Brain microvascular endothelial cell (primary cell): ENCODE data around the gene CCND2.

Experiments
- DNase-seq: peaks from one replicate; pipeline ENCODE4 v3.0.0-alpha.2; 2020
- H3K27ac ChIP-seq: fragments of 250-450 bp; sonication (Bioruptor Pico); 2 replicates; pipeline ENCODE4 v1.5.1; 2020; ENCODE audit warnings: mild to moderate bottlenecking, moderate library complexity
- H3K27me3 ChIP-seq: fragments of 250-450 bp; sonication (Bioruptor Pico); replicated peaks from 2 replicates; pipeline ENCODE4 v1.5.1; 2020; ENCODE audit warnings: mild to moderate bottlenecking
- H3K36me3 ChIP-seq: fragments of 250-450 bp; sonication (Bioruptor Pico); replicated peaks from 2 replicates; pipeline ENCODE4 v1.5.1; 2020; ENCODE audit warnings: mild to moderate bottlenecking
- H3K4me3 ChIP-seq: 2 replicates; pipeline ENCODE4 v1.5.1; 2011; ENCODE audit warnings: low read depth, mild to moderate bottlenecking, control low read depth, low read length, moderate library complexity
- in situ Hi-C: cut with HindIII; loops from 2 replicates; pipeline ENCODE4 v1.10.0; 2017; ENCODE audit warnings: low sequenced_read_pairs, low pct_ligation_motif_present
- TF ChIP-seq, protein P1 (sequence below): IDR thresholded peaks from 2 replicates; pipeline ENCODE4 v1.5.1; 2011; ENCODE audit warnings: low read depth, mild to moderate bottlenecking, moderate library complexity, low read length, control low read depth, inconsistent platforms; ENCODE audit errors: missing control alignments

CCND2 gene

DNA sequence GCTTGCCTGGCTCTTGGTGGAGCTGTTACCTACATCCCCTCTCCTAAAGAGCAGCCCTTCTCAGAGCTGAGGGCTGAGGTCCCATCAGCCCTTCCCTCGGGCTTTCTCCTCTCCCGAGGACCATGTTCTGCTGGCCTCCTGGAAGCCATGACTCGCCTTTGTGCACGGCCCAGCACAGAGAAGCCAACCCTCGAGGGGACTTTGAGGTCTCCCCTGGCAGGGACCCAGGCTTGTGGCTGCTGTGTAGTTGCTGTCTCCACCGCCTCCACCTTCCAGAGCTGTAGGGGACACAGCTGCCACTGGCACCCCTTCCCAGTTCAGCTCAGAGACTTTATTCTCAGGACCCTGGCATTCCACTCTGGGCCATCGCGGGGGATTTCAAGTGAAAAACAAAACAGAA is 22.9 kb upstream of the CCND2 start:
- Histone ChIP-seq H3K4me3 (no peak overlapping the region), H3K27me3 (peaks cover 2% of the 10 kb centered on the region), H3K36me3 (no peaks in the 10 kb centered on the region), H3K27ac (no peak overlapping the region)
- in situ Hi-C loops = no loop called here
- TF ChIP-seq, protein P1, sequence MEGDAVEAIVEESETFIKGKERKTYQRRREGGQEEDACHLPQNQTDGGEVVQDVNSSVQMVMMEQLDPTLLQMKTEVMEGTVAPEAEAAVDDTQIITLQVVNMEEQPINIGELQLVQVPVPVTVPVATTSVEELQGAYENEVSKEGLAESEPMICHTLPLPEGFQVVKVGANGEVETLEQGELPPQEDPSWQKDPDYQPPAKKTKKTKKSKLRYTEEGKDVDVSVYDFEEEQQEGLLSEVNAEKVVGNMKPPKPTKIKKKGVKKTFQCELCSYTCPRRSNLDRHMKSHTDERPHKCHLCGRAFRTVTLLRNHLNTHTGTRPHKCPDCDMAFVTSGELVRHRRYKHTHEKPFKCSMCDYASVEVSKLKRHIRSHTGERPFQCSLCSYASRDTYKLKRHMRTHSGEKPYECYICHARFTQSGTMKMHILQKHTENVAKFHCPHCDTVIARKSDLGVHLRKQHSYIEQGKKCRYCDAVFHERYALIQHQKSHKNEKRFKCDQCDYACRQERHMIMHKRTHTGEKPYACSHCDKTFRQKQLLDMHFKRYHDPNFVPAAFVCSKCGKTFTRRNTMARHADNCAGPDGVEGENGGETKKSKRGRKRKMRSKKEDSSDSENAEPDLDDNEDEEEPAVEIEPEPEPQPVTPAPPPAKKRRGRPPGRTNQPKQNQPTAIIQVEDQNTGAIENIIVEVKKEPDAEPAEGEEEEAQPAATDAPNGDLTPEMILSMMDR = no peak
- DNase-seq = no peak

DNA sequence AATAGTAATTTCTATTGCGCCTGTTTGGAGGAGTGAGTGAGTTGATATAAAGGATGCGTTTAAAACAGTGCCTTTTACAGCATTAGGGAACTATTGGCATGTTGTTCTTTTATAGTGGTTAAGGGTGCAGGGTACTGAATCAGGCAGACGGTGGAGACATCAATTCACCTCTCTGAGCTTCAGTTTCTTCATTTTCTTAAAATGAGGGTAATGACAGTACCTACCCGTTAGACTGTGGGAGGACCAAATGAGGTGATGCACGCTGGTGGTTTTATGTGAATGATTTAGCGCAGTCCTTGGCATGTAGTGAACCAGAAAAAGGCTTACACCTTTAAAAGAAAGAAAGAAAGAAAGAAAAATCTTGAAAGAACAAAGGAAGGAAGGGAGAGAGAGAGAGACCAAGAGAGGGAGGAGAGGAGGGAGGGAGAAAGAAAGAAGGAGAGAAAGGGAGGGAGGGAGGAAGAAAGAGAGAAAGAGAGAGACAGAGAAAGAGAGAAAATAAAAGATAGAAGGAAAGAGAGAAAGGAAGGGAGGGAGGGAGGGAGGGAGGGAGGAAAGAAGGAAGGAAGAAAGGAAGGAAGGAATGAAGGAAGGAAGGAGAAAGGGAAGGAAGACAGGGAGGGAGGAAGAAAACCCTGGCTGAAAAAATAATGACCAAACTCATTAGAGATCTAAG is 22.2 kb upstream of the CCND2 start:
- Histone ChIP-seq H3K27me3 (peaks cover 2% of the 10 kb centered on the region), H3K36me3 (no peaks in the 10 kb centered on the region), H3K4me3 (no peak overlapping the region), H3K27ac (no peak overlapping the region)
- no peak for DNase-seq
- TF ChIP-seq, protein P1 = no peak
- in situ Hi-C loops = no loop called here

DNA sequence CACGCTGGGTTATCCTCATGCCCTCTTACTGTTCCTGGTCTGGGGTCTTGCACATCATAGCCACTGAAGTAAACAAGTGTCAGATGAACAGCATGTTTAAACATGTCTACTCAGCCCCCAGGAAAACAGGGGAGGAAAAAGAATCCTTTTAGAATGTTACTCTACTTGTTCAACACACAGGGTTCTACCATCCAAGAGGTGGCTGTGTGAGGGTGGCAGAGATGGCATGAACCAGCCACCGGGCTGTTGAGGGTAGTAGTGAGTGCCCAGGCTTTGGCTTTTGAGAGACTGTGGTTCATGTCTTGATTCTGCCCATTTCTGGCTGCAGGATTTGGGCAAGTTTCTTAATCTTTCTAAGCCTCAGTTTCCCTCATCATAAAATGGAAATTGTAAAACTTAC is 21.6 kb upstream of the CCND2 start:
- Histone ChIP-seq H3K4me3 (no peak overlapping the region), H3K27me3 (peaks cover 2% of the 10 kb centered on the region), H3K27ac (no peak overlapping the region), H3K36me3 (no peaks in the 10 kb centered on the region)
- DNase-seq = no peak
- in situ Hi-C loops = no loop called here
- TF ChIP-seq, protein P1 = no peak

DNA sequence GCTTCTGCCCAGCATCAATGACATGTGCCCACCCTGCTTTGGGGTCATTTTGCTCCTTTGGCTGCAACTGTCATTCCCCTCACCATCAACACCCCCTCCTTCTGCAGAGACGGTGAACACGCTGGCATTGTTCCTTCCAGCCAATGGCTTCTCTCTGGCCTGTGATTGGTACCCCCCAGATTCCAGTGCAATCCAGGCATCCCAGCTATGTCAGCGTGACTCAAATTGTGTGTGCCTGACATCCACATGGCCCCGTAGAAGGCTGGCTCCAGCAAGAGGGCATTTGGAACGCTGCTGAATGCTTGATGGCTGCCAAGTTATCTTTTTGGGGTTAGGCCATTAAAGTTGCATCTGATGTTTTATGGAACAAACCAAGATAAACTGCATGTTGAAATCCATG is 21.0 kb upstream of the CCND2 start:
- in situ Hi-C loops = no loop called here

DNA sequence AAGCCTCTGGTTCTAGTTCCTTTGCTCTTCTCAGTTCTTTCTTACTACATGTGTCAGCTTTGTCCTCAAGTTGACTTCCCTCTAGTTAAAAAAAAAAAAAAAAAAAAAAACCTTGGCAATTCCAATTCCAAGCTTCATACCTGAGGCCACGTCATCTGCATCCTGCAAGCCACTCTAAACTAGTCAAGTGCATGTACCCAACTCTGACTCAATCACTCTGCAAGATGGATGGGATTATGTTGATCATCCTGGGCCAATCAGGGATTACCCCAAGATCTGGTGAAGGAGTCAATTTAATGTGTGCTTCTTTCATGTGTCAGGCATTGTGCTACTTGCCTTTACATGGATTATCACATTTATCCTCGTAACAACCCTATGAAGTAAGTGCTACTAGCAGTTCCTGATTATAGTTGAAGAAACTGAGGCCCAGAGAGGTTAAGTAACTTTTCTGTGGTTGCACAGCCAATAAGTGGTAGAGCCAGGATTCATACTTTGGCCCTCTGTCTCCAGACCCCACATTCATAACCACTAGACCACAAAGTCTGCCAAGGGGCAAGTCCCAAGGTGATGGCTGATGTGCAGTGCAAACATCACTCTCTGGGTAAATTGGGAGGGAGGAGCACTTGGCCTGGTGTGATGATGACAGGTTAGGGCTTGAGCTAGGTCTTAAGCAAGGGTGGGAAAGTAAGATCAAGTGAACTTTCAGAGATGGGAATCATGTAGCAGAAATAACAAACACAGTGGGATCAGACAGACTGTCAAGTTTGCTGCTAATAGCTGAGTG is 17.3 kb upstream of the CCND2 start:
- H3K36me3 ChIP-seq = no peaks in the 10 kb centered on the region
- DNase-seq = no peak
- in situ Hi-C loops = no loop called here
- H3K27me3 ChIP-seq = peaks cover 2% of the 10 kb centered on the region
- TF ChIP-seq, protein P1 = no peak
- no peak overlapping the region for H3K4me3 ChIP-seq
- H3K27ac ChIP-seq = no peak overlapping the region

More for the DNA sequence above, 21.0 kb upstream of the CCND2 start:
- Histone ChIP-seq H3K36me3 (no peaks in the 10 kb centered on the region), H3K27ac (no peak overlapping the region), H3K27me3 (peaks cover 2% of the 10 kb centered on the region), H3K4me3 (no peak overlapping the region)
- no peak for DNase-seq
- TF ChIP-seq, protein P1 = no peak
